Measurements from ENCODE around the gene LIMS2.

Gene LIMS2

DNA sequence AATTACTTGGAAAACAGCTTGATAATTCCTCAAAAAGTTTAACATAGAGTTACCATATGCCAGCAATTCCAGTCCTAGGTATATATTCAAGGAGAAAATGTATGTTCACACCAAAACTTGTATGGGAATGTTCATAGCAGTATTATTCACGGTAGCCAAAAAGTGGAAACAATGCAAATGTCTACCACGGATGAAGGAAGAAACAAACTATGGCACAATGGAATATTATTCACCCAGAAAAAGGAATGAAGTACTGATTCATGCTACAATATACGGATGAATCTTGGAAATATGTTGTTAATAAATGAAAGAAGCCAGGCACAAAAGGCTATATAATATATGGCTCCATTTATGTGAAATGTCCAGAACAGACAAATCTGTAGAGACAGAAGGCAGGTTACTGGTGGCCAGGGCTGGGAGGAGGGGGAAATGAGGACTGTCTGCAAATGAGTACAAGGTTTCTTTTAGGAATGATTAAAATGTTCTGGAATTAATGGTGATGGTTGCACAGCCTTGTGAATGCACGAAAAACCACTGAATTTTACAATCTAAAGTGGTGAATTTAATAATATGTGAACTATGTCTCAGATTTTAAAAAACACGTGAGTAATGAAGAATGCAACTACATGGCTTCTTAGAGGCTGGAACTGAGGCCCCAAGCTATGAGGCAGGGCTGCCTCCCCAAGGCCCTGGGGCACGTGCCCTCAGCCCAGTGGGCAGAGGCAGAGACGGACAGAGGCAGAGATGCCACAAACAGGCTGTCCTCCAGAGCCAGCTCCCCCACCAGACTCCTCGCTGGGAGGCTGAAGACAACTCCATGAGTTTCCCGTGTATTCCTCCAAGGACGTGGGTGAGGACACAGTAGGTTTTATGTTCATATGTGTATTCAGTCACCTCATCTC is 5.0 kb downstream of the LIMS2 start:
- no peak for DNase-seq (ENCODE audit: low read depth in 2 of 2)
- TF ChIP-seq, protein P1, sequence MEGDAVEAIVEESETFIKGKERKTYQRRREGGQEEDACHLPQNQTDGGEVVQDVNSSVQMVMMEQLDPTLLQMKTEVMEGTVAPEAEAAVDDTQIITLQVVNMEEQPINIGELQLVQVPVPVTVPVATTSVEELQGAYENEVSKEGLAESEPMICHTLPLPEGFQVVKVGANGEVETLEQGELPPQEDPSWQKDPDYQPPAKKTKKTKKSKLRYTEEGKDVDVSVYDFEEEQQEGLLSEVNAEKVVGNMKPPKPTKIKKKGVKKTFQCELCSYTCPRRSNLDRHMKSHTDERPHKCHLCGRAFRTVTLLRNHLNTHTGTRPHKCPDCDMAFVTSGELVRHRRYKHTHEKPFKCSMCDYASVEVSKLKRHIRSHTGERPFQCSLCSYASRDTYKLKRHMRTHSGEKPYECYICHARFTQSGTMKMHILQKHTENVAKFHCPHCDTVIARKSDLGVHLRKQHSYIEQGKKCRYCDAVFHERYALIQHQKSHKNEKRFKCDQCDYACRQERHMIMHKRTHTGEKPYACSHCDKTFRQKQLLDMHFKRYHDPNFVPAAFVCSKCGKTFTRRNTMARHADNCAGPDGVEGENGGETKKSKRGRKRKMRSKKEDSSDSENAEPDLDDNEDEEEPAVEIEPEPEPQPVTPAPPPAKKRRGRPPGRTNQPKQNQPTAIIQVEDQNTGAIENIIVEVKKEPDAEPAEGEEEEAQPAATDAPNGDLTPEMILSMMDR (IDR thresholded peaks at IDR 0.05; ENCODE audit: low read depth, low read length) = no peak

GRCh38 chr2:127669056-127669455 is 6.3 kb downstream of the LIMS2 start:
- peak in 1 of 2 donors; percentile 29 for DNase-seq (ENCODE audit: low read depth in 2 of 2)
- no peak overlapping the region for H3K4me3 ChIP-seq (replicated peaks in 1 of 2; ENCODE audit: low read depth in 2 of 2, low read length in 2 of 2)
- TF ChIP-seq, protein P1 (IDR thresholded peaks at IDR 0.05; ENCODE audit: low read depth, low read length) = no peak

More for the DNA sequence above, 5.0 kb downstream of the LIMS2 start:
- H3K4me3 ChIP-seq (replicated peaks in 1 of 2; ENCODE audit: low read depth in 2 of 2, low read length in 2 of 2) = no peak overlapping the region

DNA sequence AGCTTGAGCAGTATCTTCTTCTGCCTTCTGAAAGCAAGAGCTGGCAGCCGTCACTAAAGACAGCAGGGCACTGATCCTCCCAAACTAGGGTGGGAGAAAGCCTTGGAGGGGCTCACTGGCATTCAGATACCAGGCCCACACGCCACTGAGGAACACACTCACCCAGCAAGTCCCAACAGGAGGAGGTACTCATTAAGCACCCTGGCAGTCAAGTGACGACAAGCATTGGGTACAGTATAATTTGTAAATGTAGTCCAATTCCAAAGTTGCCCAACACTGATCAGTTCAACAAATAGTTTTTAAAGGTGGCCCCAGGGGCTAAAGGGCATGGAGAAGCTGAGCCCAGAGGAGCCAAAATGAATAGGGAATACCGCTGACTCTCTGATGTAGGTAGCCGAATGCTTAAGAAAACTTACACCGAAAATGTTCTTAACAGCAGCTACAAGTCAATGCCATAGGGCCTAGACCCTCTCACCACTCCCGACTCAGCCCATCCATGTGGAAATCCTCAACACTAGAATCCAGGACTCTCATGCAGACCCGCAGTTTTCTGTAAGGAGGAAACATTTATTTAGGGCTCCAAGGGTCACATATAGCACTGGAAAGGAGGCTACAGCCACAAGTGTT is 9.9 kb downstream of the LIMS2 start:
- TF ChIP-seq, protein P1 (IDR thresholded peaks at IDR 0.05; ENCODE audit: low read depth, low read length) = no peak
- DNase-seq (ENCODE audit: low read depth in 2 of 2) = no peak
- no peak overlapping the region for H3K4me3 ChIP-seq (replicated peaks in 1 of 2; ENCODE audit: low read depth in 2 of 2, low read length in 2 of 2)

DNA sequence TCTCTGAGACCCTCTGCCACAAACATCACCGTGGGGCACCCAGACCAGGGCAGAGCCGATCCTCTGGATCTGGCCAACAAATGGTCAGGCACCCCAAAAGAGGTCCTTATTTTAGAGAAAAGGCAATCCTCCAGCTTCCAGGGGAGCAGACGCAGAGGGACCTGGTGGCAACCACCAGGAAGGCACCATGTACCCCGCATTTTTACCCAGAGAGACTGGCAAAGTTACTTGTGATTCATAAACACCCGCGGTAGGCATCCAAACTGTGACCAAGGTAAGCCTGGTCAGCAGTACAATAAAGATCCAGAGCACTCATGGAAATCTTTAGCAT is 10.5 kb downstream of the LIMS2 start:
- DNase-seq (ENCODE audit: low read depth in 2 of 2) = no peak
- TF ChIP-seq, protein P1 (IDR thresholded peaks at IDR 0.05; ENCODE audit: low read depth, low read length) = no peak

GRCh38 chr2:127664065-127664894 is 11.1 kb downstream of the LIMS2 start:
- H3K4me3 ChIP-seq (replicated peaks in 1 of 2; ENCODE audit: low read depth in 2 of 2, low read length in 2 of 2) = no peak overlapping the region

More for the DNA sequence above, 10.5 kb downstream of the LIMS2 start:
- H3K4me3 ChIP-seq (replicated peaks in 1 of 2; ENCODE audit: low read depth in 2 of 2, low read length in 2 of 2) = no peak overlapping the region

DNA sequence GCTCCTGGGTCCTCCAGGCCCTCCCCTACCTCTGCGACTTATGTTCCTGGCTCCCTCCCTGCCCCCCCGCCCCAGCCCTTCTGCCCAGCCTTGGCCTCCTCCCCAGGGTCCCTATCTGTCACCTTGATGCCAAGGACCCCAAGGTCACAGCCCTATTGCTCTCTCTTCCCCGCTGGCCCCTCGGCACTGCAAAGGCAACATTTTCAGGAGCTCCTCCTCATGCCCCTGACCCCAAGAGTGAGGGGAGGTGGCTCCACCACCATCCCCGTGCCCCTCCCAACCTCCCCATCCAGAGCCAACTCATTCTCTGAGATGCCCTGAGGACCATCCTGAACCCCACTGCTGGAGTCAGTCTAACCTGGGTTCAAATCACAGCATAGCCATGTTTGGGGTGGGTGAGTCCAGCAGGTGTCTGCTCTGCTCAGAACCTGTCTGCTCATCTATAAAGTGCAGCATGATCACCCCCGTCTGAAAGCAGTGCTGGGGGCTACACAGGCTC is 11.7 kb downstream of the LIMS2 start:
- TF ChIP-seq, protein P1 (IDR thresholded peaks at IDR 0.05; ENCODE audit: low read depth, low read length) = no peak
- H3K4me3 ChIP-seq (replicated peaks in 1 of 2; ENCODE audit: low read depth in 2 of 2, low read length in 2 of 2) = no peak overlapping the region
- no peak for DNase-seq (ENCODE audit: low read depth in 2 of 2)

More at GRCh38 chr2:127664065-127664894, 11.1 kb downstream of the LIMS2 start:
- no peak for DNase-seq (ENCODE audit: low read depth in 2 of 2)
- TF ChIP-seq, protein P1 (IDR thresholded peaks at IDR 0.05; ENCODE audit: low read depth, low read length) = no peak
